Subcutaneous adipose tissue (tissue), 4 donors: ENCODE results near the gene CTBS. TPM values are rescaled to one million over a fixed set of nuclear protein-coding genes. Genes with fewer than 3 reads are reported as not detected.

Experiments
- CTCF ChIP-seq: fragments of 450-650 bp; IDR thresholded peaks from one replicate; pipeline ENCODE4 v1.5.1; 2016; ENCODE audit warnings: low read depth, mild to moderate bottlenecking, control low read depth, antibody characterized with exemption, moderate library complexity
- total RNA-seq, 4 donors: library from RNA; depleted of rRNA; stranded (reverse); fragments of >200 nt; gene quantifications; one replicate each; pipeline ENCODE4 v1.1.0, GENCODE V29; 2016

CTBS gene
- total RNA-seq, 4 donors from 2014 or later, result 13.0 to 26.5 (median 20.1) TPM

GRCh38 chr1:84584126-84584525 lies 9.9 kb upstream of the CTBS start:
- TF ChIP-seq CTCF, result no peak

- TF ChIP-seq CTCF, result no peak
Measured at GRCh38 chr1:84583648-84584047, 9.4 kb upstream of the CTBS start.

GRCh38 chr1:84582802-84583587 lies 8.8 kb upstream of the CTBS start:
- no peak for TF ChIP-seq CTCF

GRCh38 chr1:84581648-84582047 lies 7.4 kb upstream of the CTBS start:
- TF ChIP-seq CTCF, result no peak

GRCh38 chr1:84574936-84575335 lies 696 bp upstream of the CTBS start:
- TF ChIP-seq CTCF, result no peak

GRCh38 chr1:84573481-84573966 lies 716 bp downstream of the CTBS start:
- no peak for TF ChIP-seq CTCF

GRCh38 chr1:84571150-84571535 lies 3.1 kb downstream of the CTBS start:
- no peak for TF ChIP-seq CTCF
